Hepatocyte (in vitro differentiated cells): Measurements from ENCODE around the gene NOXRED1. TPM values are rescaled to one million over a fixed set of nuclear protein-coding genes. Genes with fewer than 3 reads are reported as not detected.
A peak's percentile ranks its signal among the peaks of the same experiment; 100 is the strongest.

Experiments
- DNase-seq: peaks from one replicate; pipeline ENCODE4 v3.0.0-alpha.2; 2016; ENCODE audit warnings: low spot score
- H2AFZ ChIP-seq: fragments of 200-600 bp; sonication (generic); 2 replicates; pipeline ENCODE4 v1.6.0; 2016; ENCODE audit warnings: antibody characterized with exemption, mild to moderate bottlenecking
- H3K27ac ChIP-seq: fragments of 200-600 bp; sonication (generic); 2 replicates; pipeline ENCODE4 v1.5.1; 2016; ENCODE audit warnings: mild to moderate bottlenecking
- H3K27me3 ChIP-seq: fragments of 200-600 bp; sonication (generic); 2 replicates; pipeline ENCODE4 v1.6.1; 2016
- H3K36me3 ChIP-seq: fragments of 200-600 bp; sonication (generic); replicated peaks from 2 replicates; pipeline ENCODE4 v1.5.1; 2016; ENCODE audit warnings: low read depth; ENCODE audit not compliant: insufficient read depth
- H3K4me1 ChIP-seq: fragments of 200-600 bp; sonication (generic); 2 replicates; pipeline ENCODE4 v1.5.1; 2016; ENCODE audit warnings: mild to moderate bottlenecking, moderate library complexity; ENCODE audit not compliant: insufficient read depth
- H3K4me2 ChIP-seq: fragments of 200-600 bp; sonication (generic); 2 replicates; pipeline ENCODE4 v1.6.0; 2016
- H3K4me3 ChIP-seq: fragments of 200-600 bp; sonication (generic); 2 replicates; pipeline ENCODE4 v1.5.1; 2016; ENCODE audit warnings: mild to moderate bottlenecking
- H3K79me2 ChIP-seq: fragments of 200-600 bp; sonication (generic); 2 replicates; pipeline ENCODE4 v1.6.0; 2017; ENCODE audit warnings: mild to moderate bottlenecking
- H3K9me2 ChIP-seq: fragments of 200-600 bp; sonication (generic); replicated peaks from 2 replicates; pipeline ENCODE4 v1.6.0; 2017; ENCODE audit warnings: mild to moderate bottlenecking; ENCODE audit not compliant: insufficient read depth
- H3K9me3 ChIP-seq: fragments of 200-600 bp; sonication (generic); 2 replicates; pipeline ENCODE4 v1.5.1; 2016; ENCODE audit warnings: low read depth, mild to moderate bottlenecking
- H4K20me1 ChIP-seq: fragments of 200-600 bp; sonication (generic); 2 replicates; pipeline ENCODE4 v1.6.0; 2016; ENCODE audit warnings: mild to moderate bottlenecking; ENCODE audit not compliant: insufficient read depth, poor library complexity, severe bottlenecking
- EZH2 ChIP-seq: fragments of 200-600 bp; sonication (generic); IDR thresholded peaks from 2 replicates; pipeline ENCODE4 v1.6.1; 2016; ENCODE audit warnings: antibody characterized with exemption, mild to moderate bottlenecking, borderline replicate concordance
- EZH2phosphoT487 ChIP-seq: fragments of 200-600 bp; sonication (generic); IDR thresholded peaks from one replicate; pipeline ENCODE4 v1.6.1; 2018; ENCODE audit warnings: antibody characterized with exemption, mild to moderate bottlenecking, low read depth, moderate library complexity; ENCODE audit not compliant: unreplicated experiment, severe bottlenecking
- WGBS: methylation state at CpG from one replicate; pipeline ENCODE4 v1.1.6; 2016; ENCODE audit warnings: low lambda C conversion rate; ENCODE audit errors: missing lambda C conversion rate; 5-methylcytosine and 5-hydroxymethylcytosine counted together
- polyA plus RNA-seq: library from polyadenylated mRNA; unstranded; fragments of >200 nt; fragmentation: Nextera tagmentation; extraction: Ambion mirVana; gene quantifications from 2 replicates; pipeline ENCODE4 v1.2.1, GENCODE V29; 2016
- total RNA-seq: library from RNA; depleted of rRNA; stranded (reverse); fragments of >200 nt; gene quantifications from 2 replicates; pipeline ENCODE4 v1.2.3, GENCODE V29; 2014
- TF ChIP-seq, protein P1 (sequence below): fragments of 200-600 bp; sonication (generic); IDR thresholded peaks from 2 replicates; pipeline ENCODE4 v1.5.1; 2016; ENCODE audit warnings: antibody characterized with exemption, mild to moderate bottlenecking; ENCODE audit not compliant: poor library complexity

NOXRED1 gene
- total and polyA plus RNA-seq, 2 experiments from 2014 or later, result 0.10 to 0.13 TPM

DNA sequence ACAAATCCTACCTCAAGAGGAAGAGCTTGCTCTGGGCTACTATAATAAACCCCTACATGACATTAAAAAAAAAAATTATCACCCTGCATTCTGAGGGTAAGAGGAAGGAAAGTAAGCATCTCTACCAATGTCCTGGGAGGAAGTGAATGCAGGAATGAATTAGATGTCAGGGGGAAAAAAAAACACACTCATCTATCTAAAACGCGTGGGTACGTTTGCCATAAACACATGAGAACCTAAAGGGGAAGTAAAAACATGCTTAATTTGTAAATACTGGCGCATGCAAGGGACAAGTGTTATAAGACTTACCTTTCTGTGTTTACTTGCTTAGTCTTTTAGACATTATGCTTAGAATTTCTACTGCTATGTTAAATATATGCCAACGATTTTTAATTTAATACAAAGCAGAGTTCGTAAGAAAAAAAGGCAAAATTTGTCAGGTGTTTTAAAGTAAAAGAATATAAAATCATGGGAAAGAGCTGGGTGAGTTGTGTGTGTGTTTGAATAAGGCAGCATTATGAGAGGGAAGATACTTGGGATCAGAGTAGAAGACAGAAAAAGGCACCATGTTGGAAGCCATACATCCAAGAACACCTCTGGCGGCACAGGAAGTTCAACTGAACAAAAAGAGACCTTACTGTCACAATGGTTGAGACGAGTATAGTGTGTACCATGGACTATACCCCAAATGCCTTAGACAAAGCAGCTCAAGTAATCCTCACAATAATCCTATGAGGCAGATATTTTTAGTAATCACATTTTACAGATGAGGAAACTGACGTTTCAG lies 48.0 kb downstream of the NOXRED1 start:
- no peaks in the 10 kb centered on the region for H3K9me3 ChIP-seq
- H3K4me1 ChIP-seq, result peaks cover 24% of the 10 kb centered on the region
- H4K20me1 ChIP-seq, result no peaks in the 10 kb centered on the region
- peaks cover 54% of the 10 kb centered on the region for H3K79me2 ChIP-seq
- no peak for DNase-seq
- no peaks in the 10 kb centered on the region for H3K36me3 ChIP-seq
- H2AFZ ChIP-seq, result no peak overlapping the region
- peak overlapping the region; percentile 96 for H3K4me2 ChIP-seq
- 78% methylated on average over 9 of the region's 9 CpGs for WGBS
- peak overlapping the region; percentile 85 for H3K27ac ChIP-seq
- peak overlapping the region; percentile 88 for H3K4me3 ChIP-seq
- no peak for TF ChIP-seq EZH2
- no peak for TF ChIP-seq EZH2phosphoT487
- no peaks in the 10 kb centered on the region for H3K27me3 ChIP-seq
- H3K9me2 ChIP-seq, result no peaks in the 10 kb centered on the region

DNA sequence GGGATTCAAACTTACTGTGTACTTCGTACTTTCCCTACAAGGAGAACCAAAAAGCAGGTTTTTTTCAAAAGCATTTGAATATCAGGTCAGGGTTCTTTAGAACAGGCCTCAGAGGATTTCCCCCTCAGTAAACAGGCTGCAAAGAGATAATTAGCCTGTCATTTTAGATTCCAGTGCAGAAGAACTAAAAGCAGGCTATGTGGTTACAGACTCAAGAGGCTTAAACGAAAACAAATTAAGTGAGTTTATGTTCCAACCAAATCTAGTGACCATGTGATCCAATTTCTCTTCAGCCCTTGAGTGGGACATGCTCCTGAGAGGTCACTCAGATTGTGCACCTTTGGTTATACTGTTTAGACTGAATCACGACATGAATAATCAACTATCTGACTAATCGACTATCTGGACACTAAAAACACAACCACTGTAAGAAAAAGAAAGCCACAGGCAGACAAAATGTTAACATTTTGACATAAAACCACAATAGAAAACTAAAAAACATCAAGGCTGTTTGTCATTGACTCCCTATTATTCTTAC lies 51.0 kb downstream of the NOXRED1 start:
- peak overlapping the region; percentile 66 for H3K4me2 ChIP-seq
- no peak overlapping the region for H3K4me3 ChIP-seq
- no peaks in the 10 kb centered on the region for H4K20me1 ChIP-seq
- peaks cover 19% of the 10 kb centered on the region for H3K4me1 ChIP-seq
- no peak for DNase-seq
- peak overlapping the region; percentile 25 for H2AFZ ChIP-seq
- no peaks in the 10 kb centered on the region for H3K27me3 ChIP-seq
- H3K79me2 ChIP-seq, result peaks cover 83% of the 10 kb centered on the region
- H3K27ac ChIP-seq, result peak overlapping the region; percentile 68
- 26% methylated on average over 4 of the region's 4 CpGs for WGBS
- no peaks in the 10 kb centered on the region for H3K36me3 ChIP-seq
- TF ChIP-seq, protein P1, sequence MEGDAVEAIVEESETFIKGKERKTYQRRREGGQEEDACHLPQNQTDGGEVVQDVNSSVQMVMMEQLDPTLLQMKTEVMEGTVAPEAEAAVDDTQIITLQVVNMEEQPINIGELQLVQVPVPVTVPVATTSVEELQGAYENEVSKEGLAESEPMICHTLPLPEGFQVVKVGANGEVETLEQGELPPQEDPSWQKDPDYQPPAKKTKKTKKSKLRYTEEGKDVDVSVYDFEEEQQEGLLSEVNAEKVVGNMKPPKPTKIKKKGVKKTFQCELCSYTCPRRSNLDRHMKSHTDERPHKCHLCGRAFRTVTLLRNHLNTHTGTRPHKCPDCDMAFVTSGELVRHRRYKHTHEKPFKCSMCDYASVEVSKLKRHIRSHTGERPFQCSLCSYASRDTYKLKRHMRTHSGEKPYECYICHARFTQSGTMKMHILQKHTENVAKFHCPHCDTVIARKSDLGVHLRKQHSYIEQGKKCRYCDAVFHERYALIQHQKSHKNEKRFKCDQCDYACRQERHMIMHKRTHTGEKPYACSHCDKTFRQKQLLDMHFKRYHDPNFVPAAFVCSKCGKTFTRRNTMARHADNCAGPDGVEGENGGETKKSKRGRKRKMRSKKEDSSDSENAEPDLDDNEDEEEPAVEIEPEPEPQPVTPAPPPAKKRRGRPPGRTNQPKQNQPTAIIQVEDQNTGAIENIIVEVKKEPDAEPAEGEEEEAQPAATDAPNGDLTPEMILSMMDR, result no peak
- TF ChIP-seq EZH2phosphoT487, result no peak
- no peak for TF ChIP-seq EZH2
- H3K9me3 ChIP-seq, result no peaks in the 10 kb centered on the region
- no peaks in the 10 kb centered on the region for H3K9me2 ChIP-seq

DNA sequence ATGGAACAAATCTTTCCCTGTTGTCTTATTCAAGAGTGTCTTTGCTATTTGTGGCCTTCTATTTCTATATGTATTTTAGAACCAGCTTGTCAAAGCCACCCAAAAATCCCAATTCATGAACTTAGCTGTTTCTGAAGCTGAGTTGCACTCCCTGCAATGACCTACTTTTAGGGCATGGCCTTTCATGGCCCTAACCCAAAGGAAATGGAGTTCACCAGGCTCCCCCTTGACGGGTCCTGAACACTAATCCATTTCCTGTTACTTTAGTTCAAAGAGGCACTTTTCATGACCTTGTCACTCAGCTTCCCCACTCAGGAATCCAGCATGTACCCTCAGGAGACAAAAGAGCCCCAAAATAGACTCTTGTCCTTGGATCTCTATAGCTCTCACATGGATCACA lies 54.0 kb downstream of the NOXRED1 start:
- Histone ChIP-seq H3K4me3 (no peak overlapping the region), H3K79me2 (peaks cover 87% of the 10 kb centered on the region), H3K27me3 (no peaks in the 10 kb centered on the region), H3K36me3 (no peaks in the 10 kb centered on the region), H2AFZ (no peak overlapping the region), H3K4me2 (no peak overlapping the region), H3K4me1 (peaks cover 8% of the 10 kb centered on the region), H3K9me3 (no peaks in the 10 kb centered on the region), H3K9me2 (no peaks in the 10 kb centered on the region), H3K27ac (no peak overlapping the region), H4K20me1 (no peaks in the 10 kb centered on the region)
- no peak for DNase-seq
- 77% methylated on average over 1 of the region's 1 CpG for WGBS
- TF ChIP-seq, protein P1, result no peak
- TF ChIP-seq EZH2, result no peak
- no peak for TF ChIP-seq EZH2phosphoT487

DNA sequence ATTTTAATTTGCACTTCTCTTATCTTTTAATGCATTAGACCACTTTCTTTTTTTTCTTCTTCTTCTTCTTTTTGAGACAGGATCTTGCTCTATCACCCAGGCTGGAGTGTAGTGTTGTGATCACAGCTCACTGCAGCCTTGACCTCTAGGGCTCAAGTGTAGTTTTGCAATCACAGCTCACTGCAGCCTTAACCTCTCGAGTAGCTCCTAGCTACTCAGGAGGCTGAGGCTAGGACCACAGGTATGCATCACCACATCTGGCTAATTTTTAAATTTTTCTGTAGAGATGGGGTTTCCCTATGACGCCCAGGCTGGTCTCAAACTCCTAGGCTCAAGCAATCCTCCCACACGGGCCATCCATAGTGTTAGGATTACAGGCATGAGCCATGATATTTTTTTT lies 59.2 kb downstream of the NOXRED1 start:
- Histone ChIP-seq H3K4me1 (no peaks in the 10 kb centered on the region), H3K9me2 (no peaks in the 10 kb centered on the region), H3K36me3 (no peaks in the 10 kb centered on the region), H3K27ac (no peak overlapping the region), H2AFZ (no peak overlapping the region), H4K20me1 (no peaks in the 10 kb centered on the region), H3K79me2 (peaks cover 83% of the 10 kb centered on the region), H3K9me3 (no peaks in the 10 kb centered on the region), H3K4me3 (no peak overlapping the region), H3K4me2 (no peak overlapping the region), H3K27me3 (no peaks in the 10 kb centered on the region)
- TF ChIP-seq, protein P1, result no peak
- WGBS, result 91% methylated on average over 3 of the region's 3 CpGs
- no peak for DNase-seq
